SW480 (cell line): ENCODE results near the gene CHN2.
"Not testable (repeated sequence)": the region's sequence is repeated elsewhere in the genome, so short reads cannot be mapped to it uniquely, and the experiment has no call there.

Experiments used
- DNase-seq: peaks from one replicate; pipeline ENCODE4 v3.0.0-alpha.2; 2016; ENCODE audit warnings: low spot score

Gene CHN2

GRCh38 chr7:29189743-29190201, 4.8 kb upstream of the CHN2 start:
- peak; percentile 85 for DNase-seq

DNA sequence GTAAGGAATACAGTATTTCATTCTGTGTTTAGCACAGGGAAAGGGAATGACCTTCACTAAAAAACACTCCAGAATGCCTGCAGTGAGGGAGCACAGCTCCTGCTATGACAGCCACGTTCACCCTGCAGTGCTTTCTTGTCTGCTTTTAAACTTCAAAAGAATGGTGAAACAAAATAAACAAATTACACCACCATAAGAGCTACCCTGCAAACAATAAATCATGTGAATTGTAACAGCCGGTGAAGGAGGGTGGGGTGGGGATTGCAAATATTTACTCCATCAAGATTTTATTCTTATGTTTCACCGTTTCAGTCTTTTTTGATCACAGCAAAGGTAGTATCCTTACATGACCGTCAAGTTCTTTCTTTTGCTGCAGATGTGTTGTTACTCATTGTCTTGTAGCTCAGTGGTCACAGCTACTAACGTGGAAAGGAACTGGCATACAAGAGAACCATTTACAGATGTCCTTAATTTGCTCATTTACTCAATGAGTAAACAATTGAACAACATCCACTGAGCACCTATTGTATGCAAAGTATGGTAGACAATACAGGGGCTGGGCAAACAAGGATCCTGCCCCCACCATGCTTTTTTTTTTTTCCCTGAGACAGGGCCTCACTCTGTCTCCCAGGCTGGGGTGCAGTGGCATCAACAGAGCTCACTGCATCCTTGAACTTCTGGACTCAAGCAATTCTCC, 4.1 kb upstream of the CHN2 start:
- peak; percentile 70 for DNase-seq

GRCh38 chr7:29192323-29192722, 2.3 kb upstream of the CHN2 start:
- DNase-seq, result no peak

DNA sequence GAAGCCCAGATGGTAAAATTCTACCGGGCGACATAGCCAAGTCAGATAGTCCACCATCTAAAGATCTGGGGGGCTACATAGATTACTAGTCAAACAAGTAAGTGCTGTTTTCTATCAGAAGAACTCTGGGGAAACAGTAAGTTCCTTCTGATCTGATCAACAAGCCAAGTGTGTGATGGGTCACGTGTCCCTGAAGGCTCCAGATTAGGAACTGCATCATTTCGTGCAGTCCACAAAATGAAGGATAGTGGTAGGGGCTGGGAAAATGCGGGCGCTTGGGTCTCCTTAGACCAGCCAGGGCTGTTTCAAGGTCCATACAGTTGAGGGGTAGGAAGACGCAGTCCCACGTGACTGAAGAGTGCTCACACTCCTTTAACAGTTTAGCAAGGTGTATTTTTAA, 1.8 kb upstream of the CHN2 start:
- no peak for DNase-seq

DNA sequence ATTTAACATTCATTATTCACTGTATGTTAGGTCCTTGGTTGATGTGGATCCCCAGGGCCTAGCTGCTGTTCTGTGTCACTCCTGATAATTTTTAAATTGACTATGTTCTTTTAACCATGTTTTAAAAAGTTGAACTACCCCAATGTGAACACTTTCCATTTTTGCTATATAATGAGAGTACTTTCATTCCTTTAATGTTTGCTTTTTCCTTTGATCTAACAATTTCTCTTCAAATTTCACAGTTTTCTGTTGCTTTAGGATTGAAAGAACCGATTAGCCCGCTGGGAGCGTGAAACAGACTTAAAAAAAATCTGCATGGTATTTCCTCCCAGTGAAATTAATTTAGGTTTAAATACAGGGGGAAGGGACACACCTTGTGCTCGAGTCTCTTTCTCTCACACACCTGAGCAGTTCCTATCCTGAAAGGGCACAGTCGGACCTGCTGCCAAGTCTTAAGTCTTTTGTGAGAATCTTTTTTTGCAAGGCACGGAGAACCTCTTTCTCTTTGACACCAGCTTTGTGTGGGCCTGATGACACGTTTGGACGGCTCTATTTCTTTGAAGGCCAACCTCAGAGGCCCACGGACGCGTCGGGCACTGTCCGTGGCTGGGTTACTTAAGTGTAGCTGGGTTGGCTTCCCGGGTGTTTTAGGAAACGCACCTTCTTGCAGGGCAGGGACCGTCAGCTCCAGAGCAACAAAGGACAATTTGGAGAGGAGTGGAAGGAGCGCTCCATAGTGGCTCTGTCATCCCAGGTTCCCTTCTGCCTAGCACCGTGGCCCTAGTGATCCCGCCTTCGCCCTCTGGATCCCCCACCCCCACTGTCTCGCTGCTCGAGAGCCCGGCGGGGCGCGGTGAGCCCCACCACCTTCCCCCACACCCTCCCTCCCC, 1.0 kb upstream of the CHN2 start:
- no peak for DNase-seq

DNA sequence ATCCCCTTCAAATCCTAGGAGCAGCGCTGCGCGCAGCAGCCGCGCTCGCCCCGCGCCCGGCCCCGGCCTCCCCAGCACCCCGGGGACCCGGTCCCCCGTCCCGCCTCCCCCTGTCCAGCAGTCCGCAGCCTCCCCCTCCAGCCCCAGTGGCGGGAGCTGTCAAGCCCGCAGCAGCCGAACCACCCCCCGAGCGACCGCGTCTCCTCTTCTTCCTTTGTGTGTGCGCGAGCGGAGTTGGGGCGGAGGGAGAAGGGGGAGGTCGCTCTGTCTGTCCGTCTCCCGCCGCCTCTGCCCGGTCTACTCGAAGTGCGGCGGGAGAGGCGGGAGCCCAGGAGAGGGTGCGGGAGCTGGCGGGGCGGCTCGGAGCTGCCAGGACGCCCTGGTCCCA, 375 bp upstream of the CHN2 start:
- DNase-seq, result peak; percentile 28

DNA sequence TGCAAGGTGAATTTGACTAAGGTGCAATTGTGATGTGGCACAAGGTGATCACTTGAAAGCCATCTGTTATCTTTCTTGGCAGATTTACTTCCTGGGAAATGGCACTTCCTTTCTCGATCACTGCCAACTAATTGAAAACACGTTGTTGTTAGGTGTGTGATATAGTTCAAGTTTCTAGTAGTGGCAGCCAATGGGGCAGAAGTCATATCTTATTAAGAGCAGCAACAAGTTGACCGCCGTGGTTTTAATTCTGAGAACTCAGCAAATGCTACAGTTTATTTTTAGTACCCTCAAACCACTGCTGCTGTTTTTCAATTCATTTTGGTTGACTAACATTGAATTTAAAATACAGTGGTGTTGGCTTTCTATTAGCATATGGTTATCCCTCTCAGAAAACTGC, 1.6 kb downstream of the CHN2 start:
- no peak for DNase-seq

DNA sequence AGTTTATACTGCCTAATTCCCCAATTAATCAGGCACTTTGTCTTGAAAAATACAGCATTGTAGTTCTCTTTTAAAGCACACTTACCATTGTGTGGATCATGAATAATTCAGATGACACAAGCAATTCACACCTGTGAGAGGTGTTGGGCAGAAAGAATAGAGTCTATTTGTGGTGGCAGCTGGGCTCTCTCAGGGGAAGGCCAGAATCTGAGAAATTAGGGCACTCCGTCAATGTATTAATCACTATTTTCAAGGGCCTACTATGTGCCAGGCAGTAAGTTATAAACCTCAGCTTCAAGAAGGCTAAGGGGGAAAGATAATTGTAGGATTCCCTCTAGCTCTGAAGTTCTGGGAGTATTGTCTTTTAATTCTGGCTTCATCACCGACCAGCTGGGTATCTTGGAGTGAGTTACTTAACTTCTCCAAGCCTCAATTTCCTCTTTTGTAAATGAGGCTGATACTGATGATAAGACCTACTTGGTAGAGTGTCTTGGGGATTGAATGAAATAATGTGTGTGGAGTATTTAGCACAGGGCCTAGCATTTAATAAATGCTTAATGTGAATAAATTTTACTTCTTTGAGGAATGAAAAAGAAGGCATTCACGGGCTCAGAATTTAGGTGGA, 2.5 kb downstream of the CHN2 start:
- DNase-seq, result no peak

- no peak for DNase-seq
These were observed 3.3 kb downstream of the CHN2 start for GRCh38 chr7:29197916-29198315.

DNA sequence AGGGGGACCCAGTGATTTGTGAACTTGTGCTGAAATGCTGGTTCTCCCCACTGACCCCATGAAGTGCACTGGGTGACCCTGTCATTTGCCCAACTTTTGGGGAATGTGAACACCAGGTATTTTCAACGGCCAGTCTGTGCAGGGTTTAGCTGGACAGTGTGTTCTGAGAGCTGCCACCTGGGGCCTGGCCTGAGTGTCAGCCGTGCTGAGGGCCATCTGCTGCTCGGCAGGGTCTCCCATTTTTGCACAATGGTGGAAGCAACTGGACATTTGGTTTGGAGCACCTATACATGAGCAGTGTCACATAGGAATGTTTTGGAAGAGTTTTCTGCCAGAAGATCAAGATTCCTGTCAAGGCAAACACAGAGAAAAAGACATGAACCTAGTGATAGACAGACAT, 5.2 kb downstream of the CHN2 start:
- DNase-seq, result no peak

GRCh38 chr7:29202651-29203069, 8.1 kb downstream of the CHN2 start:
- no peak for DNase-seq

DNA sequence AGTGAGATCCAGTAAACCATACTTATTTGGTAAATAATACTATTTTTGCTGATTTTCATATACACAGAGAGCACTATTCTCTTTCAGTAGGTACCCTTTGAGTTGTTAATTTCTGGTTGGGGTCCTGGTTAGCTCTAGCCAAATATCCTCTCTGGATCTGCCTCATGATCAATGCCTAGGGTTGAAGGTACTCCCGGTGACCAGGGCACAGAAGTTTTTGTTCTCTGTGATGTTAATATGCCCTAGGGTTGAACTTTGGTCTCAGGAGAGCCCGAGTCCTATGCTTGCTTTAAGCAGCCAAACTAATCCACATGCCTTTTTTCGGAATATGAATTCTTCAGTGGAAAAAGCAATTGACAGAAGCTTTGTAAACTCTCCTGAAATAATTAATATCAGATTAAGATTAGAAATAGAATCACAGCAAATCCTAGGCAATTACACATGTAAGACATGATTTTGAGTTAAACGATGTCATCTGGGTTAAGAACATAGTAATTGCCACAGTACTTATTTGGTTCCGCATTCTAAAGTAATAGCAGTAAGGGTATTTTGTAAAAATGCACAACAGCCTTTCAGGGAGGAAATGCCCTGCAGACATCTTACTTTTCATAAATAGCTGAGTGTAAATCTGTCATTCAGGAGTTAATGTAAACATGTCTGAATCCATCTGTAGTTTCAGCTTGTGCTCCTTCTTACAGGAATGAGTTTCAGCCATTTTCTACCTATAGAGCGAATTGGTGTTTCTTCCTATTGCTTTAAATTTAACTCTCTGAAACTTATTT, 10.1 kb downstream of the CHN2 start:
- DNase-seq, result no peak

- peak; percentile 98 for DNase-seq
These were observed 12.7 kb downstream of the CHN2 start for GRCh38 chr7:29207162-29207801.

- DNase-seq, result peak; percentile 100
These were observed 14.1 kb downstream of the CHN2 start for GRCh38 chr7:29208410-29209250.

DNA sequence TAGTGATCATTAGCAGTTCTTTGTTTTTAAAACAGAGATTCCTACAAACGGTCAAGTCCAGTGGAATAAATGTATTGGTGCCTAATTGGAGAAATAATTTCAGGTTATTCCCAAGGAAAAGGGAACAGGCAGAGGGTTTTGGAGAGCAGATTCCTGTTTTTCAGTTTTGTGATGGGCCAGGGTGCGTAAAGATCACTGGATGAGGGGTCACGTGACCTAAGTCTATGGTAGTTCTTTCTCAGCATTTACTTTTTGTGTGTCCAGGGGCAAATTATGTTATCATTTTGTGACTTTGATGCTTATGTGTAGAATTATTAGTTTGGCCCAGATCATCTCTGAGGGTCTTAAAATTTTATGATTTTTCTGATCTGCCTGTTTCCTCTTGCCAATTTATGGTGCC, 15.2 kb downstream of the CHN2 start:
- no peak for DNase-seq

- not testable (repeated sequence) for DNase-seq
These were observed 18.2 kb downstream of the CHN2 start for GRCh38 chr7:29212736-29213135.

GRCh38 chr7:29214056-29214455, 19.5 kb downstream of the CHN2 start:
- DNase-seq, result no peak

GRCh38 chr7:29214816-29215215, 20.2 kb downstream of the CHN2 start:
- no peak for DNase-seq

DNA sequence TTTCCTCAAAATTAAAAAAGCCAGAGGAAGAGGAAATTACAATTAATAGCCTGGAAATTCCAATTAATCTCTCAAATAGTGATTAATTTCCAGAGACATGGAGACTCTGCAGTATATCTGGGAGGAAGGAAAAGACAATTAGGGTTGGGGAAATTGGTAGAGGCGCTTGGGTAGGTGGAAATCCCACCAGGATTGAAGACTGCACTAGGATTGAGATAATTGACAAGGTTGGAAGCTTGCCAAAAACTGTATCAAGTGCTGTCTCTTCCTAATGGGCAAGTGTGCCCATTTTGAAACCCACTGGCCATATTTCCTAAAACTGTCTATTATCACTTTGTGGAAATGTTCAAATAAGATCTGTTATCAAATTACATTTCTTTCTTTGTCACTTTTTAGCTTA, 21.6 kb downstream of the CHN2 start:
- DNase-seq, result no peak

DNA sequence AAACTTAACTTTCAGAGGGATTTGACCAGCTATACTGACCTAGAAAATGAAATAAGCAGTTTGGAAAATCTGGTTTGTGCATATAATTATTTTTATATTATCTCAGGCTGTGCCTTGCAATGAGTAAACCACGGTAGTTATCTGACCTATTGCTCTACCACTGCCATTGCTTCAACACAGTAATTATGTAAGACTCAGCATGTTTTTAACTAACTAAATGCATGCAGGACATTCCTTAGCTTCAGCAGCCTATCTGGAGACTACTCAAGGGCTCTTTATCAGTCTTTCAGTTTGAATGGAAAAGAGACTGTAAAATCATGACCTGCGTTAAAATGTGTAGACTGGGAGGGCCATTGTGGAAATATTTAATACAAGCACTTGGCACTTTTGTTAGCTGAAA, 22.5 kb downstream of the CHN2 start:
- DNase-seq, result no peak

- DNase-seq, result no peak
These were observed 30.2 kb downstream of the CHN2 start for GRCh38 chr7:29224726-29225125.
